CD4-positive, alpha-beta T cell treated with Interferon gamma for 1 hour (primary cell): ENCODE results near the gene PCYT2.
A peak's percentile ranks its signal among the peaks of the same experiment; 100 is the strongest.

ENCODE experiments used
- DNase-seq: peaks from one replicate; pipeline ENCODE4 v3.0.0-alpha.2; 2020

The PCYT2 gene

DNA sequence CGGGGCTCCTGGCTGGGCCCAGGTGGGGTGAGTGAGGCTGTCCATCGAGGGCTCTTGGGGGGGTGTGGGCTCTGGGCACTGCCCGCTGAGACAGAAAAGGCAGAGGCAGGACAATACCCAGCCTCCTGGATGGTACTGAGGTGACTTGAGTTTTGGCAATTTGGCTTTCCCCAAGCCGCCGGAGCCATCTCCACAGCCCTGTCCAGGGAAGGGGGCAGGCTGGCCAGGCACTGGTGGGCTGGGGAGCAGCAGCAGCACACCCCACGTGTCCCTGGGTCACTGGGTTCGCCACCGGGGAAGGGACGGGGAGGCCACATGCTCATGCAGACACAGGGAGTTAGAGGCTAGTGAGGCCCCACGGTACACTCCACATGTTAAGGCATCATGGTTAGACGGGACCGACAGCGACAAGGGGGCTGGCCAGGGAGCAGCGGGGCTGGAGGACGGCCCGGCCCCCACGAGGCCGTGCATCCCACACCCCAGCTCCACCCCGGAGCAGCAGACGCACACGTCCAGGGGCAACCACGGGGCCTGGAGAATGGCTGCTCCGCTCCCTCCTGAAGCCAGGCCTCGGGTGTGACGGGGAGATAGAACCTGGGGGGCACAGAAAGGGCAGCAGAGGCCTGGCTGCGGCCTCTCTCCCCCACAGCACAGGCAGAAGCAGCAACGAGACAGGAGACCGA, 43.1 kb downstream of the PCYT2 start:
- no peak for DNase-seq

GRCh38 chr17:81867170-81867990, 43.8 kb downstream of the PCYT2 start:
- no peak for DNase-seq

DNA sequence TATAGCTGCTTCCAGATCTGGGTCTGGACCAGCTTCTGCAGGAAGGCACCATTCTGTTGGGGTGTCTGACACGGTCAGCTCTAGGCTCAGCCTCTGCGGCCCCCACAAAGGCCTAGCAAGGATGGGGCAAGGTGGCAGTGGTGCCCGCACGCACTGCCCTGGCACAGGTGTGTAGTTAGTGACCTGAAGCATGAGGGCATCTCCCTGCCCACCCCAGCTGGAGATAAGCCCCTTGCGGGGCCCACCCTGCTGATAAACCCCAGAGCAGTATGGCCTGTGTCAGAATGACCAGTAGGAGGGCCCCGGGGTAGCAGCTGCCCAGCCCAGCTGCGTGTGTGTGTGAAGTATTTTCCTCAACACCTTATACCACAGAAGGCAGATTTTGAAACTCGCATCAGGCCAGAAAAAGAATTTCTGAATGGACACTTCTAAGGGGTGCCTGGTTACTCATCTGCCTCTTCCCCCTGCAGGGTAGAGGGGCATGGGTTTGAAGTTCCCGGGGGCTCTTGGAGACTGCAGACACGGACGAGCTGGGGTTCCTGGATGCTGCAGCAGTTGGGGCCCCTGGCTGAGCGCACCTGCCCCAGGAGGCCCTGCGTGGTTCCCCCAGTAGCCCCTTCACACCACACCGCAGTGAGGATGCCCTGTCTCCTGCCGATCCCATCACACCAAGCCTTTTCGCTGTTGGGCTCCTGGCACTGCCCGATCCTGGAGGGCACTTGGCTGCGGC, 44.6 kb downstream of the PCYT2 start:
- peak; percentile 26 for DNase-seq

GRCh38 chr17:81865733-81866439, 45.3 kb downstream of the PCYT2 start:
- no peak for DNase-seq

- DNase-seq: no peak
These were observed 45.9 kb downstream of the PCYT2 start for GRCh38 chr17:81865358-81865732.

- DNase-seq: no peak
These were observed 47.1 kb downstream of the PCYT2 start for GRCh38 chr17:81863833-81864768.

- DNase-seq: no peak
These were observed 48.0 kb downstream of the PCYT2 start for GRCh38 chr17:81863123-81863675.

- DNase-seq: peak; percentile 100
These were observed 50.2 kb downstream of the PCYT2 start for GRCh38 chr17:81860756-81861568.

GRCh38 chr17:81859906-81860755, 51.1 kb downstream of the PCYT2 start, which contains the start of gene P4HB:
Gene P4HB (minus strand): TSS chr17:81860535. CDS start chr17:81860471, 64 bp downstream.
- no peak for DNase-seq

DNA sequence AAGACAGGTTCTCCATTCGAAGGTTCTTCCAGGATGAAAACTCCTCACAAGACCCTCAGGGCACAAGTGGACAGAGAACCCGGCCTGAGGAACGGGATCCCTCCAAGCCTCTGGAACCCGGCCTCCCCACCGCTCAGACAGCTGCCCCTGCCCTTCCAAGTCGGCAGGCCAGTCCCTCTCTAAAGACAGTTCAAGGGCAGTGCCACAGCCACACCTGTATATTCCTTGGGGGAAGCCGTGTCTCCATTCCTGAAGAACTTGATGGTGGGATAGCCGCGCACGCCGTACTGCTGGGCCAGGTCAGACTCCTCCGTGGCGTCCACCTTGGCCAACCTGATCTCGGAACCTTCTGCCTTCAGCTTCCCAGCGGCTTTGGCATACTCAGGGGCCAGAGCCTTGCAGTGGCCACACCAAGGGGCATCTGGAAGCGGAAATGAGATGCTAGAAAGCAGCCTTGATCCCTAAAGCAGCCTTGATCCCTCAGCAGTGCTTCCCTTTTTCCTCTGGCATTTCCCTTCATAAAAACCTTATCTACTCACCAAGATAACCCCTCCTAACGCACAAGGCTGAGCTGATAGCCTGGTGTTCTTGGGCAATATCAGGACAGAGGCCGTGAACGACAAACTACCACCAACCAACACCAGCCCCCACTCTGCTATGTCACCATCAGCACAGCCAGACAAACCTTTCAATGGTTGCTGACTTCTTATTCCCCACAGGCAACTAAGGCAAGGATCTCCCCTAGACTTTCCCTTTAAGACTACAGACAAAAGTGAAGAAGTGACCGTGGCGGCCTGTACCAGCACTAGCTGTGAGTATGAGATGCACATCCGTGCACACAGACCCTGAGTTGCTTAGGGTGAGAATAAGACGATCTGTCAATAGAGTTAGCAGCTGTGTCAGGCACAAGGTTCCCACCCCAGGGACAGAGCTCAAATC, 52.0 kb downstream of the PCYT2 start:
- no peak for DNase-seq

- DNase-seq: no peak
These were observed 52.8 kb downstream of the PCYT2 start for GRCh38 chr17:81858170-81858966.

DNA sequence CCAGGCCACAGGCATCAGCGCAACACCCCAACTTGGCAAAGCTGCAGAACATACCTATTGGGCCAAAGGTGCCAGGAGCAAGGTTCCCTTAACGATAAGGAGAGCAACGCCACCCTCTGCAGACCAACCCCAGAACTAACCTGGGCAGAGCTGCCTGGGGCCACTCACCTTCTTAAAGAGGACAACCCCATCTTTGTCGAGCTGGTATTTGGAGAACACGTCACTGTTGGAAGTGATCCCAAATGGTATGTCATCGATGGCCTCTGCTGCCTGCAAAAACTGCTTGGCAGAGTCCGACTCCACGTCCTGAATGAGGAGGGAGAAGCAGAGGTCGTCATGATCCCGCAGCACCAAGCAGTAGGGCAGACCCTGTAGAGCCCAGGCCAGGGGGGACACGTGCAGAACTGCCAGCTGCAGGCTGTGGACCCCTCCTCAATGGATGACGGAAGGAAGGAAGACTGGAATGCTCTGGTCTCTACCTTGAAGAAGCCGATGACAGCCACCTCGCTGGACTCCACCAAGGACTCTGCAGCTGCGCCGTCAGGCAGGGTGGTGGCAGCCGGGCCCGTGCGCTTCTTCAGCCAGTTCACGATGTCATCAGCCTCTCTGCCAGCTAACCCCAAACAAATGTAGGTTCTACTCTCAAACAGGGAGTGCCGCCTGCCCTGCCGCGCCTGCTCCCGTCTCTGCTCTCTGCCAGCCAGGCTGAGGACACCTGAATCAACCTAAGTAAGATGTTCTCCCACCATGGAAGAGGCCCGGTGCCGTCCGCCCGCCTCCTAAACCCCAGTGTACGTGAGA, 56.0 kb downstream of the PCYT2 start:
- DNase-seq: no peak

GRCh38 chr17:81852237-81852636, 59.0 kb downstream of the PCYT2 start:
- no peak for DNase-seq

DNA sequence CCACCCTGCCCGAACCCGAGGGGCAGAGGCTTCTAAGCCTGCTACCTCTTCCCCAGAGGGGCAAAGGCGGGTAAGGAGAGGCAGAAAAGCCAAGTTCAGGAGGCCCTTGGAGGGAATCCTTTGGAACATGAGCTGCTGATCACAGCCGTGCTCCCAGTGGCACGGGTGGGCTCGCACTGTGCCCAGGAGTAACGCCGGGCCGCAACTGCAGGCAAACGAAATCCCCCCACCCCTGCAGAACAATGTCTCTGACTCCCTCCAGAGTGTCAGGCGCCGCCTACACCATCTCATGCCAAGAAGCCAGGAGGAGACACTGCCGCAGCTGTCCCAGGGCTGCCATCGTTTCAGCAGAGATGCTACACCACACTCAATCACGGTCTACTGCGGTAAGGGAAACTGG, 59.8 kb downstream of the PCYT2 start:
- no peak for DNase-seq
